GM23338 (cell line): Measurements from ENCODE around the gene TRIM15. TPM values are rescaled to one million over a fixed set of nuclear protein-coding genes. Genes with fewer than 3 reads are reported as not detected.

Experiments used
- ATAC-seq: fragments of 200-7000 bp; cut with Tn5 transposase; 3 replicates; pipeline ENCODE4 v1.9.1; 2020
- DNase-seq: peaks from one replicate; pipeline ENCODE4 v3.0.0-alpha.2; 2015; ENCODE audit warnings: low spot score
- H2AFZ ChIP-seq: fragments of 200-600 bp; sonication (generic); 2 replicates; pipeline ENCODE4 v1.8.0; 2016; ENCODE audit warnings: antibody characterized with exemption, mild to moderate bottlenecking, moderate library complexity
- H3F3A ChIP-seq: fragments of 200-600 bp; sonication (generic); replicated peaks from 2 replicates; pipeline ENCODE4 v1.8.0; 2017; ENCODE audit warnings: antibody characterized with exemption, mixed run types, low read depth
- H3K27ac ChIP-seq: fragments of 200-600 bp; sonication (generic); 2 replicates; pipeline ENCODE4 v1.6.1; 2016; ENCODE audit warnings: low read depth
- H3K27me3 ChIP-seq: fragments of 200-600 bp; sonication (generic); 2 replicates; pipeline ENCODE4 v1.8.0; 2016; ENCODE audit warnings: mild to moderate bottlenecking, mixed run types, moderate library complexity; ENCODE audit not compliant: insufficient read depth
- H3K36me3 ChIP-seq: fragments of 200-600 bp; sonication (generic); 2 replicates; pipeline ENCODE4 v1.8.0; 2016; ENCODE audit warnings: mild to moderate bottlenecking; ENCODE audit not compliant: insufficient read depth
- H3K4me1 ChIP-seq: fragments of 200-600 bp; sonication (generic); 2 replicates; pipeline ENCODE4 v1.8.0; 2016; ENCODE audit warnings: mild to moderate bottlenecking, moderate library complexity; ENCODE audit not compliant: insufficient read depth
- H3K4me2 ChIP-seq: fragments of 200-600 bp; sonication (generic); 2 replicates; pipeline ENCODE4 v1.7.1; 2017; ENCODE audit warnings: mixed run types
- H3K4me3 ChIP-seq: fragments of 200-600 bp; sonication (generic); 2 replicates; pipeline ENCODE4 v1.6.1; 2016; ENCODE audit warnings: mixed run types
- H3K79me2 ChIP-seq: fragments of 200-600 bp; sonication (generic); replicated peaks from 2 replicates; pipeline ENCODE4 v1.8.0; 2017; ENCODE audit warnings: mild to moderate bottlenecking; ENCODE audit not compliant: insufficient read depth
- H3K9me2 ChIP-seq: fragments of 200-600 bp; sonication (generic); 2 replicates; pipeline ENCODE4 v1.8.0; 2017; ENCODE audit not compliant: insufficient read depth
- H4K20me1 ChIP-seq: fragments of 200-600 bp; sonication (generic); replicated peaks from 2 replicates; pipeline ENCODE4 v1.8.0; 2017; ENCODE audit warnings: mild to moderate bottlenecking; ENCODE audit not compliant: insufficient read depth
- H3K27ac Mint-ChIP-seq: 2 replicates; pipeline ENCODE4 v1.8.0; 2020; ENCODE audit warnings: inconsistent platforms, mild to moderate bottlenecking, moderate library complexity, mixed read lengths
- H3K27me3 Mint-ChIP-seq: 3 replicates; pipeline ENCODE4 v1.8.0; 2022; ENCODE audit warnings: low read depth, mild to moderate bottlenecking, moderate library complexity, mixed read lengths, inconsistent platforms; ENCODE audit not compliant: insufficient read depth, poor library complexity
- H3K36me3 Mint-ChIP-seq: 3 replicates; pipeline ENCODE4 v1.8.0; 2021; ENCODE audit warnings: low read depth, mild to moderate bottlenecking, inconsistent platforms, moderate library complexity, mixed read lengths
- H3K4me1 Mint-ChIP-seq: 3 replicates; pipeline ENCODE4 v1.8.0; 2020; ENCODE audit warnings: mild to moderate bottlenecking, inconsistent platforms, mixed read lengths
- H3K4me3 Mint-ChIP-seq: 3 replicates; pipeline ENCODE4 v1.8.0; 2021; ENCODE audit warnings: moderate library complexity, mild to moderate bottlenecking, inconsistent platforms, mixed read lengths
- H3K9me3 Mint-ChIP-seq: 3 replicates; pipeline ENCODE4 v1.8.0; 2020; ENCODE audit warnings: moderate library complexity, mild to moderate bottlenecking, inconsistent platforms, mixed read lengths
- ETS1 ChIP-seq: IDR thresholded peaks from 2 replicates; pipeline ENCODE4 v1.6.1; 2016; ENCODE audit warnings: antibody characterized with exemption
- EZH2 ChIP-seq: fragments of 200-600 bp; sonication (generic); IDR thresholded peaks from one replicate; pipeline ENCODE4 v1.8.0; 2017; ENCODE audit warnings: antibody characterized with exemption, mild to moderate bottlenecking, low read depth; ENCODE audit not compliant: unreplicated experiment
- EZH2phosphoT487 ChIP-seq: fragments of 200-600 bp; sonication (generic); IDR thresholded peaks from one replicate; pipeline ENCODE4 v1.8.1; 2018; ENCODE audit warnings: antibody characterized with exemption; ENCODE audit not compliant: unreplicated experiment
- JUNB ChIP-seq: IDR thresholded peaks from one replicate; pipeline ENCODE4 v1.6.1; 2016; ENCODE audit warnings: antibody characterized with exemption; ENCODE audit not compliant: unreplicated experiment
- NANOG ChIP-seq: IDR thresholded peaks from 2 replicates; pipeline ENCODE4 v1.6.1; 2016; ENCODE audit warnings: antibody characterized with exemption, borderline replicate concordance
- POLR2AphosphoS5 ChIP-seq: IDR thresholded peaks from 2 replicates; pipeline ENCODE4 v1.6.1; 2016; ENCODE audit warnings: antibody characterized with exemption, low read depth
- ZNF331 ChIP-seq: fragments of 250-450 bp; sonication (Bioruptor Pico); IDR thresholded peaks from 2 replicates; pipeline ENCODE4 v1.5.0; 2020; ENCODE audit warnings: low read depth, mild to moderate bottlenecking, moderate library complexity
- ZNF462 ChIP-seq: fragments of 250-450 bp; sonication (Bioruptor Pico); IDR thresholded peaks from 2 replicates; pipeline ENCODE4 v1.5.0; 2020; ENCODE audit warnings: mild to moderate bottlenecking, moderate library complexity
- polyA plus RNA-seq: library from polyadenylated mRNA; unstranded; fragments of >200 nt; fragmentation: Nextera tagmentation; extraction: Ambion mirVana; gene quantifications from 2 replicates; pipeline ENCODE4 v1.2.1, GENCODE V29; 2016
- total RNA-seq: library from RNA; depleted of rRNA; stranded (reverse); fragments of >200 nt; shearing (Covaris generic); gene quantifications from 2 replicates; pipeline ENCODE4 v1.2.3, GENCODE V29; 2014

Gene TRIM15
- total and polyA plus RNA-seq, 2 experiments from 2014 or later, result 0.21 to 1.0 TPM

GRCh38 chr6:30214657-30214982, 51.3 kb downstream of the TRIM15 start (continued):
- TF ChIP-seq ZNF462 (CRISPR knock-in tag) (no peak), ZNF331 (no peak), POLR2AphosphoS5 (no peak), JUNB (no peak), NANOG (no peak)

- Histone ChIP-seq H3K79me2 (peaks cover 15% of the 10 kb centered on the region), H3K9me2 (no peaks in the 10 kb centered on the region), H4K20me1 (peaks cover 8% of the 10 kb centered on the region; the same call in 1 of the 2 replicates), H3K4me1 (peaks cover 22% of the 10 kb centered on the region), H3K27me3 (peaks cover 7% of the 10 kb centered on the region; the same call in 1 of the 2 replicates), H2AFZ (no peak overlapping the region), H3F3A (no peaks in the 10 kb centered on the region), H3K4me2 (no peak overlapping the region), H3K36me3 (no peaks in the 10 kb centered on the region), H3K27ac (no peak overlapping the region), H3K4me3 (no peak overlapping the region)
- DNase-seq, result no peak
- peaks cover 4% of the 10 kb centered on the region; the same call in 2 of the 3 replicates for H3K9me3 Mint-ChIP-seq
- H3K4me3 Mint-ChIP-seq, result no peak overlapping the region
- no peak for ATAC-seq
- peaks cover 23% of the 10 kb centered on the region for H3K4me1 Mint-ChIP-seq
- no peak overlapping the region for H3K27ac Mint-ChIP-seq
- H3K36me3 Mint-ChIP-seq, result no peaks in the 10 kb centered on the region; the same call in 2 of the 3 replicates
- peaks cover 17% of the 10 kb centered on the region for H3K27me3 Mint-ChIP-seq
- no peak for TF ChIP-seq NANOG
- TF ChIP-seq ZNF462 (CRISPR knock-in tag), result no peak
- no peak for TF ChIP-seq ETS1
- no peak for TF ChIP-seq EZH2phosphoT487
- no peak for TF ChIP-seq EZH2
Observed at GRCh38 chr6:30216096-30216495, 52.8 kb downstream of the TRIM15 start.
